Neural cell (in vitro differentiated cells): Measurements from ENCODE around the gene SLC25A13. TPM values are rescaled to one million over a fixed set of nuclear protein-coding genes. Genes with fewer than 3 reads are reported as not detected.

Source experiments
- H2AFZ ChIP-seq: fragments of 200-600, 300-800 bp; sonication (generic), shearing (Covaris generic); 2 replicates; pipeline ENCODE4 v1.6.0; 2014; ENCODE audit warnings: low read depth, mild to moderate bottlenecking, antibody characterized with exemption, low read length, moderate library complexity
- H3F3A ChIP-seq: fragments of 200-600 bp; shearing (Covaris generic); 2 replicates; pipeline ENCODE4 v1.6.1; 2016; ENCODE audit warnings: mild to moderate bottlenecking, moderate library complexity, mixed read lengths, antibody characterized with exemption, low read length; ENCODE audit not compliant: insufficient read depth, poor library complexity, severe bottlenecking
- H3K27ac ChIP-seq: fragments of 200-600, 300-800 bp; sonication (generic), shearing (Covaris generic); 2 replicates; pipeline ENCODE4 v1.5.1; 2014; ENCODE audit warnings: mild to moderate bottlenecking, low read length, moderate library complexity
- H3K27me3 ChIP-seq: fragments of 300-800, 200-600 bp; sonication (generic), shearing (Covaris generic); 2 replicates; pipeline ENCODE4 v1.6.0; 2014; ENCODE audit warnings: mild to moderate bottlenecking, low read depth, low read length, moderate library complexity; ENCODE audit not compliant: insufficient read depth
- H3K36me3 ChIP-seq: fragments of 300-800, 200-600 bp; sonication (generic), shearing (Covaris generic); 2 replicates; pipeline ENCODE4 v1.5.1; 2014; ENCODE audit warnings: mild to moderate bottlenecking, antibody characterized with exemption, low read length, moderate library complexity; ENCODE audit not compliant: insufficient read depth
- H3K4me2 ChIP-seq: fragments of 300-800, 200-600 bp; sonication (generic), shearing (Covaris generic); 2 replicates; pipeline ENCODE4 v1.6.0; 2014; ENCODE audit warnings: mild to moderate bottlenecking, low read length
- H3K4me3 ChIP-seq: fragments of 300-800, 200-600 bp; sonication (generic), shearing (Covaris generic); 2 replicates; pipeline ENCODE4 v1.5.1; 2014; ENCODE audit warnings: mild to moderate bottlenecking, low read length, moderate library complexity
- H3K79me2 ChIP-seq: fragments of 200-600 bp; shearing (Covaris generic); replicated peaks from 2 replicates; pipeline ENCODE4 v1.6.0; 2014; ENCODE audit warnings: mild to moderate bottlenecking, low read length, moderate library complexity; ENCODE audit not compliant: insufficient read depth
- H3K9ac ChIP-seq: fragments of 300-800, 200-600 bp; sonication (generic), shearing (Covaris generic); 2 replicates; pipeline ENCODE4 v1.6.1; 2016; ENCODE audit warnings: mild to moderate bottlenecking, low read length, mixed read lengths
- H3K9me2 ChIP-seq: fragments of 200-600 bp; shearing (Covaris generic); 2 replicates; pipeline ENCODE4 v1.6.1; 2016; ENCODE audit warnings: mild to moderate bottlenecking, low read length, mixed read lengths; ENCODE audit not compliant: insufficient read depth
- H3K9me3 ChIP-seq: fragments of 200-600, 300-800 bp; sonication (generic), shearing (Covaris generic); 2 replicates; pipeline ENCODE4 v1.6.1; 2016; ENCODE audit warnings: mild to moderate bottlenecking, mixed run types, low read length, moderate library complexity, mixed read lengths
- H4K20me1 ChIP-seq: fragments of 200-600 bp; shearing (Covaris generic); 2 replicates; pipeline ENCODE4 v1.6.1; 2016; ENCODE audit warnings: mild to moderate bottlenecking, mixed run types; ENCODE audit not compliant: insufficient read depth
- CTCF ChIP-seq: fragments of 450-650 bp; IDR thresholded peaks from 2 replicates; pipeline ENCODE4 v1.5.1; 2014; ENCODE audit warnings: antibody characterized with exemption, mild to moderate bottlenecking, moderate library complexity; ENCODE audit not compliant: poor library complexity, severe bottlenecking
- EP300 ChIP-seq: fragments of 450-650 bp; conservative IDR thresholded peaks from 2 replicates; pipeline ENCODE4 v1.6.1; 2014; ENCODE audit warnings: antibody characterized with exemption, mild to moderate bottlenecking, moderate library complexity; ENCODE audit not compliant: poor library complexity, severe bottlenecking
- EZH2 ChIP-seq: fragments of 200-600, 300-800 bp; shearing (Covaris generic), sonication (generic); IDR thresholded peaks from 2 replicates; pipeline ENCODE4 v1.6.1; 2014; ENCODE audit warnings: antibody characterized with exemption, low read length, borderline replicate concordance, mild to moderate bottlenecking; ENCODE audit not compliant: insufficient read depth, poor library complexity, severe bottlenecking
- MXI1 ChIP-seq: fragments of 450-650 bp; conservative IDR thresholded peaks from 2 replicates; pipeline ENCODE4 v1.6.1; 2014; ENCODE audit warnings: antibody characterized with exemption, mild to moderate bottlenecking; ENCODE audit not compliant: poor library complexity, severe bottlenecking
- POLR2AphosphoS5 ChIP-seq: IDR thresholded peaks from 2 replicates; pipeline ENCODE4 v1.6.1; 2012
- RAD21 ChIP-seq: fragments of 450-650 bp; conservative IDR thresholded peaks from 2 replicates; pipeline ENCODE4 v1.6.1; 2014; ENCODE audit warnings: antibody characterized with exemption, mild to moderate bottlenecking, moderate library complexity
- REST ChIP-seq: IDR thresholded peaks from 2 replicates; pipeline ENCODE4 v1.6.1; 2012; ENCODE audit warnings: borderline replicate concordance
- SMC3 ChIP-seq: fragments of 450-650 bp; conservative IDR thresholded peaks from 2 replicates; pipeline ENCODE4 v1.6.1; 2014; ENCODE audit warnings: antibody characterized with exemption, mild to moderate bottlenecking, moderate library complexity; ENCODE audit not compliant: poor library complexity
- TAF1 ChIP-seq: IDR thresholded peaks from 2 replicates; pipeline ENCODE4 v1.6.1; 2012; ENCODE audit warnings: low read depth
- polyA plus RNA-seq: library from polyadenylated mRNA; depleted of rRNA; stranded (reverse); fragments of >200 nt; gene quantifications from 2 replicates; pipeline ENCODE4 v1.2.3, GENCODE V29; 2014

The SLC25A13 gene
- polyA plus RNA-seq, 1 donor from 2014 or later = 20.2 TPM

DNA sequence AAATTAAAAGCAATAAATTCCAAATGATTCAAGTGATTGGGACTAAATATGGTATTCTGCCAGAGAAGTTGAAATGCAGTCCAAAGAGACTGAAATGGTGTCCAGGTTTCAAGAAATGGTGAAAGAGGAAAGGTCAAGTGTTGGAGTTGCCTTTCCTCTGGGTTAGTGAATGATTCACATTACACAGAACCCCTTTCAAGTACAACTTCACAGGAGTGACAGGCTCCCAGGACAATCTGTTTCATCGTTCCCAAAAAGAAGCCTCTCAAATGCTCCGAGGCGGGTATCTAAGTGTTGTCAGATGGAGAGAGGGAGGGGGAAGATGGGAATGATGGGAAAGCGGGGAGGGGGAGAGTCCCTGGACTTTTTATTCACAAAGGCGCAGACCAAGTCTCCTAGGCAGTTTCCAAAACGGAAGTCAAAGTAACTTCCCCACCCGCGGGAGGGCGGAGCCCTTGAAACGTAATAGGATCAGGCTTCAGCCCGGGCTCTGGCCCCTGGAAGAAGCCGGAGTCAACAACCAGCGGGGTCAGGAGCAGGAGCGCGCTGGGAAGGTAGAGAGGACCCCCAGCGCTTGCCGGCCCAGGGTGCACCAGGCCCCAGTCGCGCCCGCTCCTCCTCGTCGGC lies 754 bp downstream of the SLC25A13 start:
- TF ChIP-seq EP300 = no peak
- TF ChIP-seq SMC3 = no peak
- TF ChIP-seq RAD21 = no peak
- TF ChIP-seq CTCF = no peak
- TF ChIP-seq POLR2AphosphoS5 = no peak
- TF ChIP-seq MXI1 = no peak
- Histone ChIP-seq H3K27ac (peak overlapping the region; percentile 39), H2AFZ (peak overlapping the region; percentile 93), H3K4me3 (peak overlapping the region; percentile 98), H3F3A (no peaks in the 10 kb centered on the region), H3K27me3 (no peaks in the 10 kb centered on the region), H3K79me2 (peaks cover 40% of the 10 kb centered on the region), H3K9ac (peak overlapping the region; percentile 77), H3K4me2 (peak overlapping the region; percentile 76), H3K9me2 (no peaks in the 10 kb centered on the region), H3K36me3 (no peaks in the 10 kb centered on the region), H3K9me3 (no peaks in the 10 kb centered on the region), H4K20me1 (no peaks in the 10 kb centered on the region)

DNA sequence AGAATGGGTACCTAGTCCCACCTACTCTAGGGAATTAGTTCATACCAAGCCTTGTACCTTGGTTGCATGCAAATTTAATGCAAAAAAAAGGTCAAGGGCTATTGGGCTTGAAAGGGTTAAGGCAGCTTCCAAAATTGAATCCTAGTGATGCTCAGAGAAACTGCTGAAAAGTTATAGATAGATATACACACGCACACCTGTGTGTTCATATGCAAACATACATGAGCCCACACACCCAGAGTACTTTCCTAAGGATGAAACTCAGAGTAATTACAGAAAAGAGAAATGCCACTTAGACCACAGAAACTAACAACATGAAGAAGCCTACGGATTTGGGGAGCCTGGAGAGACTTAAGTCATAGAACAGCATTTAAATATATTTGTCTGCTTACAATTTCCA lies 1.5 kb downstream of the SLC25A13 start:
- Histone ChIP-seq H3K9me2 (no peaks in the 10 kb centered on the region), H3K36me3 (no peaks in the 10 kb centered on the region), H3K4me3 (peak overlapping the region; percentile 98), H3K27ac (no peak overlapping the region), H3F3A (no peaks in the 10 kb centered on the region), H3K9me3 (no peaks in the 10 kb centered on the region), H3K79me2 (peaks cover 46% of the 10 kb centered on the region), H3K27me3 (no peaks in the 10 kb centered on the region), H3K4me2 (peak overlapping the region; percentile 76), H4K20me1 (no peaks in the 10 kb centered on the region), H3K9ac (no peak overlapping the region), H2AFZ (no peak overlapping the region)
- TF ChIP-seq POLR2AphosphoS5 (no peak), REST (no peak), SMC3 (no peak)

DNA sequence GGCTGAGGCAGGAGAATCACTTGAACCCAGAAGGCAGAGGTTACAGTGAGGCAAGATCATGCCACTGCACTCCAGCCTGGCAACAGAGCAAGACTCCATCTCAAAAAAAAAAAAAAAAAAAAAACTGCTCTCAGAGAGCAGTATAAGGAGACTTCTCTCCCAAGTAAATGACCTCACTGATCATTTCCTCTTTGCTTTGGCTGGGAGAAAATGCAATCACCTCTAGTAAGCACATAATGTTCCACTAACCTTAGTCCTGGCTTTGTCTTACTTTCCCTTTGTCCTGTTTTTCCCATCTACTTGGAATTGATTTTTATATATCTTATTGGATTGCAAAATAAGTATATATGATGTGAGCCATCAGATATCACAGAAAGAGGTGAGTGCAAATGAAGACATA lies 2.5 kb downstream of the SLC25A13 start:
- Histone ChIP-seq H3K4me2 (no peak overlapping the region), H3F3A (no peaks in the 10 kb centered on the region), H3K27me3 (no peaks in the 10 kb centered on the region), H2AFZ (no peak overlapping the region), H3K4me3 (no peak overlapping the region), H3K9ac (no peak overlapping the region), H3K36me3 (no peaks in the 10 kb centered on the region), H3K27ac (no peak overlapping the region), H3K79me2 (peaks cover 46% of the 10 kb centered on the region), H4K20me1 (no peaks in the 10 kb centered on the region), H3K9me3 (no peaks in the 10 kb centered on the region), H3K9me2 (no peaks in the 10 kb centered on the region)
- TF ChIP-seq EP300 (no peak), CTCF (no peak), EZH2 (no peak), POLR2AphosphoS5 (no peak), RAD21 (no peak), TAF1 (no peak), SMC3 (no peak), MXI1 (no peak), REST (no peak)
